GM12872 (cell line): ENCODE data around the gene UPF1.

Experiments used
- CTCF ChIP-seq: IDR thresholded peaks from 3 replicates; pipeline ENCODE4 v1.5.1; 2011; ENCODE audit warnings: low read depth, mild to moderate bottlenecking, low read length, moderate library complexity; ENCODE audit not compliant: insufficient read depth

UPF1 gene

GRCh38 chr19:18802354-18802753 is 29.4 kb upstream of the UPF1 start:
- TF ChIP-seq CTCF, result no peak

GRCh38 chr19:18803550-18804138 is 28.1 kb upstream of the UPF1 start:
- no peak for TF ChIP-seq CTCF

GRCh38 chr19:18804139-18804601 is 27.6 kb upstream of the UPF1 start:
- no peak for TF ChIP-seq CTCF

- no peak for TF ChIP-seq CTCF
Measured at GRCh38 chr19:18804643-18805042, 27.1 kb upstream of the UPF1 start.

GRCh38 chr19:18807861-18808331 is 23.9 kb upstream of the UPF1 start:
- no peak for TF ChIP-seq CTCF

- TF ChIP-seq CTCF, result no peak
Measured at GRCh38 chr19:18809149-18809868, 22.4 kb upstream of the UPF1 start.

- no peak for TF ChIP-seq CTCF
Measured at GRCh38 chr19:18814063-18814462, 17.7 kb upstream of the UPF1 start.
